ENCODE results near the gene B4GALT5.

GRCh38 chr20:49642816-49643215, 70.9 kb downstream of the B4GALT5 start:
- TF ChIP-seq POLR2AphosphoS5 (IDR thresholded peaks at IDR 0.05; ENCODE audit: borderline replicate concordance, low read depth, low read length) (no peak), EZH2 (IDR thresholded peaks at IDR 0.05) (no peak)
